HCT116 (cell line): ENCODE data around the gene ANKRD23. TPM values are rescaled to one million over a fixed set of nuclear protein-coding genes. Genes with fewer than 3 reads are reported as not detected.

Experiments
- ATAC-seq: fragments of 200-7000 bp; cut with Tn5 transposase; 2 replicates; pipeline ENCODE4 v1.9.1; 2020; ENCODE audit warnings: mild to moderate bottlenecking, moderate library complexity
- BruUV-seq: library from RNA; stranded (reverse); fragments of 400-500 nt; replicated peaks from 2 replicates; lab custom pipeline; 2021; lab: Mats Ljungman, UMichigan
- CTCF ChIA-PET: fragments of 300-600 bp; sonication (Branson Sonifier 250); formaldehyde crosslinking; loops from one replicate; lab custom pipeline; 2021; ENCODE audit warnings: antibody characterized with exemption; lab: Charles Lee
- POLR2A ChIA-PET: fragments of 300-600, 350-600 bp; sonication (Branson Sonifier 250); formaldehyde crosslinking; loops from one replicate; lab custom pipeline; 2021; ENCODE audit warnings: antibody characterized with exemption; lab: Charles Lee
- RAD21 ChIA-PET, 2 experiments: fragments of 300-600 bp; sonication (Branson Sonifier 250); formaldehyde crosslinking; loops; one replicate each; lab custom pipeline; 2023; ENCODE audit warnings: low total read pairs in 2 of 2; ENCODE audit not compliant: uncharacterized antibody in 2 of 2, unreplicated experiment in 2 of 2, low non-redundant PET in 1 of 2; lab: Charles Lee
- DNase-seq: peaks from one replicate; pipeline ENCODE4 v3.0.0-alpha.2; 2010; ENCODE audit warnings: low read depth, low spot score
- H2AFZ ChIP-seq: fragments of 200-600 bp; shearing (Covaris generic), sonication (generic); 2 replicates; pipeline ENCODE4 v1.6.1; 2017; ENCODE audit warnings: low read depth, mixed run types, mixed read lengths, antibody characterized with exemption, low read length; ENCODE audit not compliant: poor library complexity, severe bottlenecking
- H3K27ac ChIP-seq: 2 replicates; pipeline ENCODE4 v1.5.1; 2012; ENCODE audit warnings: low read depth, low read length
- H3K27me3 ChIP-seq: fragments of 200-600 bp; sonication (generic); 2 replicates; pipeline ENCODE4 v1.6.1; 2016; ENCODE audit warnings: mixed run types, low read length, mixed read lengths; ENCODE audit not compliant: insufficient read depth
- H3K36me3 ChIP-seq, 2 experiments: fragments of 200-500 bp in 1 of 2; fragments of 200-600 bp in 1 of 2; sonication (Bioruptor generic) in 1 of 2; sonication (generic) in 1 of 2; 2 replicates each; pipeline versions ENCODE4 v1.5.1 to v1.6.1; 2014 to 2016; ENCODE audit warnings: low read length in 2 of 2, inconsistent platforms in 1 of 2, mixed read lengths in 1 of 2, mixed run types in 1 of 2; ENCODE audit not compliant: insufficient read depth in 2 of 2, control insufficient read depth in 1 of 2
- H3K4me1 ChIP-seq, 2 experiments: fragments of 200-600 bp in 1 of 2; sonication (generic) in 1 of 2; 2 replicates each; pipeline versions ENCODE4 v1.5.1 to v1.6.1; 2012 to 2017; ENCODE audit warnings: low read length in 2 of 2, inconsistent platforms in 1 of 2, mild to moderate bottlenecking in 1 of 2, mixed read lengths in 1 of 2, mixed run types in 1 of 2, moderate library complexity in 1 of 2; ENCODE audit not compliant: insufficient read depth in 2 of 2, control insufficient read depth in 1 of 2
- H3K4me2 ChIP-seq: fragments of 200-600 bp; sonication (generic); 2 replicates; pipeline ENCODE4 v1.6.1; 2017; ENCODE audit warnings: mixed run types, low read length, mixed read lengths
- H3K4me3 ChIP-seq, 2 experiments: fragments of 200-600 bp in 1 of 2; sonication (generic) in 1 of 2; replicated peaks in 1 of 2; 2 replicates each; pipeline ENCODE4 v1.5.1; 2011 to 2016; ENCODE audit warnings: low read length in 2 of 2, control low read depth in 1 of 2, low read depth in 1 of 2, mild to moderate bottlenecking in 1 of 2, mixed read lengths in 1 of 2, mixed run types in 1 of 2
- H3K79me2 ChIP-seq: fragments of 200-600 bp; sonication (generic); 2 replicates; pipeline ENCODE4 v1.6.1; 2017; ENCODE audit warnings: mild to moderate bottlenecking, mixed run types, low read length, moderate library complexity, mixed read lengths; ENCODE audit not compliant: insufficient read depth
- H3K9ac ChIP-seq: fragments of 200-600 bp; sonication (generic); 2 replicates; pipeline ENCODE4 v1.6.1; 2016; ENCODE audit warnings: low read length, mixed read lengths
- H3K9me2 ChIP-seq: fragments of 200-600 bp; sonication (generic), shearing (Covaris generic); 2 replicates; pipeline ENCODE4 v1.6.1; 2017; ENCODE audit warnings: mixed run types, mild to moderate bottlenecking, moderate library complexity; ENCODE audit not compliant: insufficient read depth
- H3K9me3 ChIP-seq, 2 experiments: fragments of 200-500 bp in 1 of 2; fragments of 200-600 bp in 1 of 2; sonication (Bioruptor generic) in 1 of 2; sonication (generic) in 1 of 2; 2 replicates each; pipeline ENCODE4 v1.6.1; 2014 to 2017; ENCODE audit warnings: low read length in 2 of 2, mixed read lengths in 2 of 2, inconsistent platforms in 1 of 2, low read depth in 1 of 2, mild to moderate bottlenecking in 1 of 2, mixed run types in 1 of 2, moderate library complexity in 1 of 2; ENCODE audit not compliant: control insufficient read depth in 1 of 2, insufficient read depth in 1 of 2
- H4K20me1 ChIP-seq: fragments of 200-600 bp; sonication (generic), shearing (Covaris generic); 2 replicates; pipeline ENCODE4 v1.6.1; 2017; ENCODE audit warnings: mixed run types, mild to moderate bottlenecking, moderate library complexity; ENCODE audit not compliant: insufficient read depth
- CEBPB ChIP-seq: IDR thresholded peaks from 2 replicates; pipeline ENCODE4 v1.6.1; 2012; ENCODE audit warnings: low read depth
- EGR1 ChIP-seq: IDR thresholded peaks from 2 replicates; pipeline ENCODE4 v1.6.1; 2012; ENCODE audit warnings: low read depth
- EZH2 ChIP-seq: fragments of 200-600 bp; sonication (generic); IDR thresholded peaks from 2 replicates; pipeline ENCODE4 v1.6.1; 2017; ENCODE audit warnings: antibody characterized with exemption, mixed run types
- POLR2A ChIP-seq: IDR thresholded peaks from 2 replicates; pipeline ENCODE4 v1.7.0; 2011; ENCODE audit warnings: borderline replicate concordance; ENCODE audit not compliant: insufficient read depth, insufficient read length; ENCODE audit errors: extremely low read depth
- YY1 ChIP-seq: IDR thresholded peaks from 2 replicates; pipeline ENCODE4 v1.6.1; 2011; ENCODE audit warnings: low read length, low read depth, moderate library complexity, mild to moderate bottlenecking; ENCODE audit not compliant: insufficient replicate concordance; ENCODE audit errors: extremely low read depth
- ZNF274 ChIP-seq: fragments of 200-500 bp; sonication (Bioruptor generic); IDR thresholded peaks from 2 replicates; pipeline ENCODE4 v1.6.1; 2014; ENCODE audit warnings: mild to moderate bottlenecking, low read depth, low read length, inconsistent platforms
- intact Hi-C: fragments of 100-400 bp; cut with micrococcal nuclease; formaldehyde crosslinking; loops from 2 replicates; pipeline ENCODE4 v1.10.0; 2022
- total RNA-seq: library from RNA; stranded (reverse); gene quantifications from one replicate; pipeline ENCODE4 v1.2.1, GENCODE V29; 2021; ENCODE audit not compliant: unreplicated experiment
- TF ChIP-seq, protein P1 (sequence below): IDR thresholded peaks from 2 replicates; pipeline ENCODE4 v1.6.1; 2011; ENCODE audit warnings: mild to moderate bottlenecking, low read length, moderate library complexity; ENCODE audit not compliant: insufficient replicate concordance; ENCODE audit errors: extremely low read depth

The ANKRD23 gene
- total RNA-seq, 1 experiment from 2014 or later, result 1.4 TPM

DNA sequence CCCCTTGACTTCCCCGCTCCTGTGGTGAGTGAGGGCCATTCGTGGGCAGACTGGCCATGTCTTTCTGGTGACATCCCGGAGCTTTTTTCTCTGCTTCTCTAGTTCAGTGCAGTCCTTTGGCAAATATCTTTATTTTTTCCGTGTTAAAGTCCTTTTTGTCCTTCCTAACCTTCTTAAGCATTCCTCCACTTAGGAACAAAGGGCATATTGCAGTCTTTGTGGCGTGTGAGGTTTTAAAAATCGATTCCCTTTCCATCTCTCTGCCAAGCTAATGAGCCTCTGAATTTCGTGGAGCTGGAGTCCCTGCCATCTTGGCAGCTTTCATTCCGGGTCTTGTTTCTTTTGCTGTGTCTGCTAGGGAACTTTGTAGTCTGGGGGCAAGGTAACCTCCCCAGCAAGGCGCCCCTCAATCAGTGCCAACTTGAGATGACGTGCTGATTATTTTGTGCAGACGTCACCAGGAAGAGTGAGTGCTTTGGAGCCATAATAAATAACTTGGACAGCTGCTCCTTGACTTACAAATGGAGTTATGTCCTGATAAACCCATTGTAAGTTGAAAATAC, 22.6 kb downstream of the ANKRD23 start:
- POLR2A ChIA-PET, result no interaction called here
- no peak for ATAC-seq

DNA sequence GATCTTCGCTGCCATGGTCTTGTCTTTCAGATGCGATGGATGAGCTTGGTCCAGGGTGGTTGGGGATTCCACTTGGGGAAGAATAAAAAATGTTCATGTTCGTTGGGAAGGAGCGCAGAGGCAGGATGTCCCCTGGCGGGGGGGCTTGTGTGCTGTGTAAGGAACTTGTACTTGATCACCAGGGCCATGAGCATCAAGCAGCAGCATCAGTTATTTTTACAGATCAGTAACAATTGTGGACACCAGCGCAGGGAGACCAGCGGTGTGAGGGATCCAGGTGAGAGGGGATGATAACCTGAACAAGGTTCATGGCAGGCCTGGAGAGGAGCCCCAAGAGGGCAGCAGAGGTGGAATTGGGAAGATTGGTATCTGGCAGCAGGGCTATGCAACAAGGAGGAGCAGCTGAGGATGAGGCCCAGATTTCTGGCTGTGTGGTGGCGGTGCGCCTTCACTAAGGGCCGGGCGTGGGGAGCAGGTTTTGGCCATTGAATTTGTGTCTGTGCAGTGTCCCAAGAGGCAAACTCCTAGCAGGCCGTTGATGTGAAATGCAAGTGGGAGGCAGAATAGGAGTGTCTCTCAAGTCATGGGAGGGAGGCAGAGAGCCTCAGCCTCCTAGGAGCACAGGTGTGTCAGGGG, 23.8 kb downstream of the ANKRD23 start:
- H3K79me2 ChIP-seq, result peaks cover 70% of the 10 kb centered on the region
- no peak overlapping the region for H2AFZ ChIP-seq
- no peak for ATAC-seq
- no TSS peak for BruUV-seq
- TF ChIP-seq EZH2 (no peak), POLR2A (no peak)
- TF ChIP-seq, all 23 proteins: peak for 0
- peaks cover 3 to 9% of the 10 kb centered on the region in 2 experiments; a peak in 2 of 4 replicates for H3K36me3 ChIP-seq
- no peaks in the 10 kb centered on the region for H3K9me2 ChIP-seq
- no peak overlapping the region for H3K4me3 ChIP-seq
- no peak overlapping the region for H3K4me2 ChIP-seq
- no peak overlapping the region for H3K9ac ChIP-seq
- H3K9me3 ChIP-seq, result no peaks in the 10 kb centered on the region
- RAD21 ChIA-PET, result no interaction called here
- CTCF ChIA-PET, result no interaction called here
- H4K20me1 ChIP-seq, result no peaks in the 10 kb centered on the region
- intact Hi-C loops, result no loop called here
- H3K27ac ChIP-seq, result no peak overlapping the region
- peaks cover 11 to 20% of the 10 kb centered on the region in 2 experiments for H3K4me1 ChIP-seq
- POLR2A ChIA-PET, result no interaction called here
- H3K27me3 ChIP-seq, result no peaks in the 10 kb centered on the region
- DNase-seq, result no peak

More for the DNA sequence above, 22.6 kb downstream of the ANKRD23 start:
- peaks cover 9 to 12% of the 10 kb centered on the region in 2 experiments for H3K4me1 ChIP-seq
- CTCF ChIA-PET, result no interaction called here
- peaks cover 6 to 9% of the 10 kb centered on the region in 2 experiments; a peak in 2 of 4 replicates for H3K36me3 ChIP-seq
- DNase-seq, result no peak
- no peak overlapping the region for H3K27ac ChIP-seq
- H3K4me2 ChIP-seq, result no peak overlapping the region
- no peak overlapping the region for H2AFZ ChIP-seq
- H3K4me3 ChIP-seq, result no peak overlapping the region
- H3K79me2 ChIP-seq, result peaks cover 70% of the 10 kb centered on the region
- no peaks in the 10 kb centered on the region for H4K20me1 ChIP-seq
- intact Hi-C loops, result no loop called here
- TF ChIP-seq EGR1, result no peak
- no peak for TF ChIP-seq YY1
- TF ChIP-seq CEBPB, result no peak
- TF ChIP-seq, protein P1, sequence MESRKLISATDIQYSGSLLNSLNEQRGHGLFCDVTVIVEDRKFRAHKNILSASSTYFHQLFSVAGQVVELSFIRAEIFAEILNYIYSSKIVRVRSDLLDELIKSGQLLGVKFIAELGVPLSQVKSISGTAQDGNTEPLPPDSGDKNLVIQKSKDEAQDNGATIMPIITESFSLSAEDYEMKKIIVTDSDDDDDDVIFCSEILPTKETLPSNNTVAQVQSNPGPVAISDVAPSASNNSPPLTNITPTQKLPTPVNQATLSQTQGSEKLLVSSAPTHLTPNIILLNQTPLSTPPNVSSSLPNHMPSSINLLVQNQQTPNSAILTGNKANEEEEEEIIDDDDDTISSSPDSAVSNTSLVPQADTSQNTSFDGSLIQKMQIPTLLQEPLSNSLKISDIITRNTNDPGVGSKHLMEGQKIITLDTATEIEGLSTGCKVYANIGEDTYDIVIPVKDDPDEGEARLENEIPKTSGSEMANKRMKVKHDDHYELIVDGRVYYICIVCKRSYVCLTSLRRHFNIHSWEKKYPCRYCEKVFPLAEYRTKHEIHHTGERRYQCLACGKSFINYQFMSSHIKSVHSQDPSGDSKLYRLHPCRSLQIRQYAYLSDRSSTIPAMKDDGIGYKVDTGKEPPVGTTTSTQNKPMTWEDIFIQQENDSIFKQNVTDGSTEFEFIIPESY, result no peak
- no peak for TF ChIP-seq ZNF274
- TF ChIP-seq, all 23 proteins: peak for 0
- Histone ChIP-seq H3K27me3 (no peaks in the 10 kb centered on the region), H3K9me3 (no peaks in the 10 kb centered on the region), H3K9ac (no peak overlapping the region), H3K9me2 (no peaks in the 10 kb centered on the region)
- RAD21 ChIA-PET, result no interaction called here
- no TSS peak for BruUV-seq
